WTC11 (cell line): ENCODE data around the gene FOXJ2. TPM values are rescaled to one million over a fixed set of nuclear protein-coding genes. Genes with fewer than 3 reads are reported as not detected.

Source experiments
- ATAC-seq: fragments of 200-7000 bp; cut with Tn5 transposase; 2 replicates; pipeline ENCODE4 v1.10.0; 2021; ENCODE audit warnings: mild to moderate bottlenecking, moderate library complexity
- CTCF ChIA-PET: fragments of 300-600 bp; sonication (Branson Sonifier 250); formaldehyde crosslinking; loops from one replicate; lab custom pipeline; 2021; ENCODE audit warnings: antibody characterized with exemption; lab: Charles Lee
- POLR2A ChIA-PET: fragments of 350-600 bp; sonication (Branson Sonifier 250); formaldehyde crosslinking; loops from one replicate; lab custom pipeline; 2021; ENCODE audit warnings: antibody characterized with exemption; lab: Charles Lee
- DNase-seq: peaks from one replicate; pipeline ENCODE4 v3.0.0; 2021; ENCODE audit warnings: low spot score
- H3K27ac Mint-ChIP-seq: 2 replicates; pipeline ENCODE4 v1.8.0; 2021; ENCODE audit warnings: mixed read lengths
- H3K27me3 Mint-ChIP-seq: 2 replicates; pipeline ENCODE4 v1.8.0; 2021; ENCODE audit warnings: low read depth, mild to moderate bottlenecking, moderate library complexity, mixed read lengths
- H3K36me3 Mint-ChIP-seq: 2 replicates; pipeline ENCODE4 v1.8.0; 2021; ENCODE audit warnings: mixed read lengths
- H3K4me1 Mint-ChIP-seq: 2 replicates; pipeline ENCODE4 v1.8.0; 2022; ENCODE audit warnings: mixed read lengths
- H3K4me3 Mint-ChIP-seq: 2 replicates; pipeline ENCODE4 v1.8.0; 2021; ENCODE audit warnings: mild to moderate bottlenecking, moderate library complexity, mixed read lengths
- H3K9me3 Mint-ChIP-seq: 2 replicates; pipeline ENCODE4 v1.8.0; 2021; ENCODE audit warnings: mixed read lengths
- CREB1 ChIP-seq: sonication (generic); formaldehyde crosslinking; IDR thresholded peaks from 2 replicates; pipeline ENCODE4 v1.8.0; 2023; ENCODE audit warnings: mild to moderate bottlenecking, missing genetic modification reagents
- ELF4 ChIP-seq: sonication (generic); formaldehyde crosslinking; IDR thresholded peaks from 2 replicates; pipeline ENCODE4 v1.8.1; 2022; ENCODE audit warnings: low read depth, mild to moderate bottlenecking, moderate library complexity, missing genetic modification reagents
- EMX1 ChIP-seq: fragments of 250-450 bp; sonication (Bioruptor Pico); IDR thresholded peaks from 2 replicates; pipeline ENCODE4 v1.8.0; 2021; ENCODE audit warnings: mild to moderate bottlenecking
- IRF2 ChIP-seq: sonication (generic); formaldehyde crosslinking; IDR thresholded peaks from 2 replicates; pipeline ENCODE4 v1.8.0; 2022; ENCODE audit warnings: low read depth, missing genetic modification reagents, borderline replicate concordance
- JAZF1 ChIP-seq: fragments of 250-450 bp; sonication (Bioruptor Pico); IDR thresholded peaks from 2 replicates; pipeline ENCODE4 v1.9.0; 2021; ENCODE audit warnings: moderate library complexity, mild to moderate bottlenecking, inconsistent platforms
- NR2C2 ChIP-seq: sonication (generic); formaldehyde crosslinking; IDR thresholded peaks from 2 replicates; pipeline ENCODE4 v1.8.0; 2022; ENCODE audit warnings: mild to moderate bottlenecking, missing genetic modification reagents
- SOX15 ChIP-seq: fragments of 250-450 bp; sonication (Bioruptor Pico); IDR thresholded peaks from 2 replicates; pipeline ENCODE4 v1.9.0; 2021; ENCODE audit warnings: mild to moderate bottlenecking
- TEAD1 ChIP-seq: sonication (generic); formaldehyde crosslinking; IDR thresholded peaks from 2 replicates; pipeline ENCODE4 v1.8.0; 2022; ENCODE audit warnings: mild to moderate bottlenecking, missing genetic modification reagents
- ZNF219 ChIP-seq: sonication (generic); formaldehyde crosslinking; IDR thresholded peaks from 2 replicates; pipeline ENCODE4 v1.8.0; 2023; ENCODE audit warnings: missing genetic modification reagents, mild to moderate bottlenecking, borderline replicate concordance
- ZNF263 ChIP-seq: sonication (generic); formaldehyde crosslinking; IDR thresholded peaks from 2 replicates; pipeline ENCODE4 v1.8.1; 2022; ENCODE audit warnings: low read depth, mild to moderate bottlenecking, moderate library complexity, missing genetic modification reagents
- ZNF671 ChIP-seq: fragments of 250-450 bp; sonication (Bioruptor Pico); IDR thresholded peaks from 2 replicates; pipeline ENCODE4 v1.8.0; 2021; ENCODE audit warnings: mild to moderate bottlenecking
- total RNA-seq: library from RNA; stranded (reverse); gene quantifications from 3 replicates; pipeline ENCODE4 v1.2.3, GENCODE V29; 2021
- TF ChIP-seq, protein P1 (sequence below): sonication (generic); formaldehyde crosslinking; IDR thresholded peaks from 2 replicates; pipeline ENCODE4 v1.8.1; 2022; ENCODE audit warnings: mild to moderate bottlenecking, moderate library complexity, missing genetic modification reagents
- TF ChIP-seq, protein P2 (sequence below): fragments of 250-450 bp; sonication (Bioruptor Pico); conservative IDR thresholded peaks from 2 replicates; pipeline ENCODE4 v1.9.0; 2021; ENCODE audit warnings: mild to moderate bottlenecking
- TF ChIP-seq, protein P3 (sequence below): sonication (generic); formaldehyde crosslinking; IDR thresholded peaks from 2 replicates; pipeline ENCODE4 v1.8.1; 2022; ENCODE audit warnings: low read depth, missing genetic modification reagents, borderline replicate concordance
- TF ChIP-seq, protein P4 (sequence below): fragments of 200-600 bp; IDR thresholded peaks from 2 replicates; pipeline ENCODE4 v1.8.0; 2022; ENCODE audit warnings: antibody characterized with exemption
- TF ChIP-seq, protein P5 (sequence below): sonication (generic); formaldehyde crosslinking; IDR thresholded peaks from 2 replicates; pipeline ENCODE4 v1.8.1; 2023; ENCODE audit warnings: mild to moderate bottlenecking, missing genetic modification reagents, moderate library complexity
- TF ChIP-seq, protein P6 (sequence below): sonication (generic); formaldehyde crosslinking; conservative IDR thresholded peaks from 2 replicates; pipeline ENCODE4 v1.8.1; 2023; ENCODE audit warnings: mild to moderate bottlenecking, low read depth, missing genetic modification reagents, moderate library complexity
- TF ChIP-seq, protein P7 (sequence below): fragments of 250-450 bp; sonication (Bioruptor Pico); IDR thresholded peaks from 2 replicates; pipeline ENCODE4 v1.9.0; 2021; ENCODE audit warnings: moderate library complexity, mild to moderate bottlenecking, inconsistent platforms, borderline replicate concordance
- TF ChIP-seq, protein P8 (sequence below): sonication (generic); formaldehyde crosslinking; IDR thresholded peaks from 2 replicates; pipeline ENCODE4 v1.8.1; 2023; ENCODE audit warnings: mild to moderate bottlenecking, missing genetic modification reagents, moderate library complexity
- TF ChIP-seq, protein P9 (sequence below): sonication (generic); formaldehyde crosslinking; IDR thresholded peaks from 2 replicates; pipeline ENCODE4 v1.8.1; 2023; ENCODE audit warnings: mild to moderate bottlenecking, moderate library complexity, missing genetic modification reagents

FOXJ2 gene
- total RNA-seq, 1 experiment from 2014 or later, result 12.7 TPM

DNA sequence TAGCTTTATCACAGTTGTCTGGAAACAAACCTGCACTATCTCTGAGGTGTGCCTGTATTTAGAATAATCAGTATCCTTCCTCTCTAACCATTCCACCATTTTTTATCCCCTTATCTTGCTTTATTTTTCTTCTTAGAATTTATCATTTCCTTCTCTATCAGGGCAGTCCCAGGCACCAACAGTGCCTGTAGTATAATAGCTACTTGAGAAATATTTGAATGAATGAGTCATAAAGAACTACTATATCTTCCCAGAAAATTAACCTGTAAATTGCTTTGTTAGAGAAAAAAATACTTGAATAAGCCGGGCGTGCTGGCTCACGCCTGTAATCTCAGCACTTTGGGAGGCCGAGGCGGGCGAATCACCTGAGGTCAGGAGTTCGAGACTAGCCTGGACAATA is 21.2 kb upstream of the FOXJ2 start:
- TF ChIP-seq, protein P1, sequence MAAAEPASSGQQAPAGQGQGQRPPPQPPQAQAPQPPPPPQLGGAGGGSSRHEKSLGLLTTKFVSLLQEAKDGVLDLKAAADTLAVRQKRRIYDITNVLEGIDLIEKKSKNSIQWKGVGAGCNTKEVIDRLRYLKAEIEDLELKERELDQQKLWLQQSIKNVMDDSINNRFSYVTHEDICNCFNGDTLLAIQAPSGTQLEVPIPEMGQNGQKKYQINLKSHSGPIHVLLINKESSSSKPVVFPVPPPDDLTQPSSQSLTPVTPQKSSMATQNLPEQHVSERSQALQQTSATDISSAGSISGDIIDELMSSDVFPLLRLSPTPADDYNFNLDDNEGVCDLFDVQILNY (CRISPR knock-in tag), result no peak
- TF ChIP-seq, protein P2, sequence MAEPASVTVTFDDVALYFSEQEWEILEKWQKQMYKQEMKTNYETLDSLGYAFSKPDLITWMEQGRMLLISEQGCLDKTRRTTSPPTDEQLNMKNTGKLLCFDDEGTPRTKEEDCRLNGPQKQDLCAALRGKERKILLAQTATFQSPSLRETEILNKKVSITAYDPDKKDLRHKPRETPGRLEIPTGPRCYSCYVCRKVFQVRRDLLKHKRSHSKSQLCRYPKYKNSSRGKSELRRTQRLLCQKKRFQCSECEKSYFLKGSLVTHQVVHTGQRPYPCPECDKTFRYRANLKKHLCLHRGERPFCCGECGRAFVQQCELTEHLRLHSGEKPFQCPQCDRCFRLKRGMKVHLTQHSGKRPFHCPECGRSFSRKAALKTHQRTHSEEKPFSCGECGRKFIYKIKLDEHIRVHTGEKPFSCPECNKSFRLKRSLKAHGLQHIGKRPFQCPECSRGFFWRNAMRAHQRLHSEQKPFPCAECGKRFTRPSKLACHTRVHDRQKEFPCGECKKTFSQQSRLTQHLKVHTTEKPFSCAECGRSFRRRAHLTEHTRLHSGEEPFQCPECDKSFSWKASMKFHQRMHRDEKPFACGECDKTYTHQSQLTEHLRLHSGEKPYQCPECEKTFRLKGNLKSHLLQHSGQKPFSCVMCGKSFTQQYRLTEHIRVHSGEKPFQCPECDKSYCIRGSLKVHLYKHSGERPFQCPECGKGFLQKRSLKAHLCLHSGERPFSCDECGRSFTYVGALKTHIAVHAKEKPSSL, result no peak
- TF ChIP-seq, protein P3, sequence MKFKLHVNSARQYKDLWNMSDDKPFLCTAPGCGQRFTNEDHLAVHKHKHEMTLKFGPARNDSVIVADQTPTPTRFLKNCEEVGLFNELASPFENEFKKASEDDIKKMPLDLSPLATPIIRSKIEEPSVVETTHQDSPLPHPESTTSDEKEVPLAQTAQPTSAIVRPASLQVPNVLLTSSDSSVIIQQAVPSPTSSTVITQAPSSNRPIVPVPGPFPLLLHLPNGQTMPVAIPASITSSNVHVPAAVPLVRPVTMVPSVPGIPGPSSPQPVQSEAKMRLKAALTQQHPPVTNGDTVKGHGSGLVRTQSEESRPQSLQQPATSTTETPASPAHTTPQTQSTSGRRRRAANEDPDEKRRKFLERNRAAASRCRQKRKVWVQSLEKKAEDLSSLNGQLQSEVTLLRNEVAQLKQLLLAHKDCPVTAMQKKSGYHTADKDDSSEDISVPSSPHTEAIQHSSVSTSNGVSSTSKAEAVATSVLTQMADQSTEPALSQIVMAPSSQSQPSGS, result no peak
- TF ChIP-seq TEAD1 (CRISPR knock-in tag), result no peak
- no peak for TF ChIP-seq ZNF671 (CRISPR knock-in tag)
- no peak for TF ChIP-seq ELF4
- TF ChIP-seq, protein P4, sequence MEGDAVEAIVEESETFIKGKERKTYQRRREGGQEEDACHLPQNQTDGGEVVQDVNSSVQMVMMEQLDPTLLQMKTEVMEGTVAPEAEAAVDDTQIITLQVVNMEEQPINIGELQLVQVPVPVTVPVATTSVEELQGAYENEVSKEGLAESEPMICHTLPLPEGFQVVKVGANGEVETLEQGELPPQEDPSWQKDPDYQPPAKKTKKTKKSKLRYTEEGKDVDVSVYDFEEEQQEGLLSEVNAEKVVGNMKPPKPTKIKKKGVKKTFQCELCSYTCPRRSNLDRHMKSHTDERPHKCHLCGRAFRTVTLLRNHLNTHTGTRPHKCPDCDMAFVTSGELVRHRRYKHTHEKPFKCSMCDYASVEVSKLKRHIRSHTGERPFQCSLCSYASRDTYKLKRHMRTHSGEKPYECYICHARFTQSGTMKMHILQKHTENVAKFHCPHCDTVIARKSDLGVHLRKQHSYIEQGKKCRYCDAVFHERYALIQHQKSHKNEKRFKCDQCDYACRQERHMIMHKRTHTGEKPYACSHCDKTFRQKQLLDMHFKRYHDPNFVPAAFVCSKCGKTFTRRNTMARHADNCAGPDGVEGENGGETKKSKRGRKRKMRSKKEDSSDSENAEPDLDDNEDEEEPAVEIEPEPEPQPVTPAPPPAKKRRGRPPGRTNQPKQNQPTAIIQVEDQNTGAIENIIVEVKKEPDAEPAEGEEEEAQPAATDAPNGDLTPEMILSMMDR, result no peak
- no peak for TF ChIP-seq ZNF219 (CRISPR knock-in tag)
- TF ChIP-seq, protein P5, sequence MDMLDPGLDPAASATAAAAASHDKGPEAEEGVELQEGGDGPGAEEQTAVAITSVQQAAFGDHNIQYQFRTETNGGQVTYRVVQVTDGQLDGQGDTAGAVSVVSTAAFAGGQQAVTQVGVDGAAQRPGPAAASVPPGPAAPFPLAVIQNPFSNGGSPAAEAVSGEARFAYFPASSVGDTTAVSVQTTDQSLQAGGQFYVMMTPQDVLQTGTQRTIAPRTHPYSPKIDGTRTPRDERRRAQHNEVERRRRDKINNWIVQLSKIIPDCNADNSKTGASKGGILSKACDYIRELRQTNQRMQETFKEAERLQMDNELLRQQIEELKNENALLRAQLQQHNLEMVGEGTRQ (CRISPR knock-in tag), result no peak
- TF ChIP-seq, all 79 proteins: peak for 0
- Mint-ChIP-seq H3K27me3 (no peaks in the 10 kb centered on the region), H3K4me3 (no peak overlapping the region), H3K36me3 (peaks cover 14% of the 10 kb centered on the region), H3K27ac (no peak overlapping the region), H3K9me3 (peaks cover 4% of the 10 kb centered on the region), H3K4me1 (no peaks in the 10 kb centered on the region)
- DNase-seq, result no peak
- ChIA-PET CTCF (no interaction called here), POLR2A (no interaction called here)
- no peak for ATAC-seq

DNA sequence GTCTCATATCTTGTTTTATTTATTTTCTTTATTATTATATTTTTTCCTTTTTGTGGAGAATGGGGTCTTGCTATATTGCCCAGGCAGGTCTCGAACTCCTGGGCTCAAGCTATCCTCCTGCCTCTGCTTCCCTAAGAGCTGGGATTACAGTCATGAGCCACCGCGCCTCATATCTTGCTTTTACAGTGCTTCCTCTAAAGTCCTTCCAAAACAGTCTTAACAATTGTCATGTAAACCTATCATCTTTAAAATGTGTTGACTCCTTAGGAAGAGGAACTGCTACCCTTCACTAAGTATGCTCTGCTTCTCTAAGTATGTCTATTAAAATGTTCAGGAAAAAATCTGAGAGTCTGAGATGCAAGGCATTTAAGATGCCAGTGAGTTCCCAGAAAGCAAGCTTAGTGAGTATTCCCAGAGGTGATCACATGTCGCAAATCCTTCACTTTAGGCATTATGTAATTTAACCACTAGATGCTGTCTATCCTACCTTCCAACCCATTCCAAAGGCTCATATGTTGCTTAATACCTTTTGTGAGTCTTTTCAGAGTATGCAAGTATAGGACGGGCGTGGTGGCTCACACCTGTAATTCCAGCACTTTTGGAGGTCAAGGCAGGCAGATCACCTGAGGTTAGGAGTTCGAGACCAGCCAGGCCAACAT is 19.7 kb upstream of the FOXJ2 start:
- POLR2A ChIA-PET, result no interaction called here
- H3K9me3 Mint-ChIP-seq, result peaks cover 4% of the 10 kb centered on the region
- DNase-seq, result no peak
- TF ChIP-seq JAZF1 (CRISPR knock-in tag), result no peak
- TF ChIP-seq, protein P6, sequence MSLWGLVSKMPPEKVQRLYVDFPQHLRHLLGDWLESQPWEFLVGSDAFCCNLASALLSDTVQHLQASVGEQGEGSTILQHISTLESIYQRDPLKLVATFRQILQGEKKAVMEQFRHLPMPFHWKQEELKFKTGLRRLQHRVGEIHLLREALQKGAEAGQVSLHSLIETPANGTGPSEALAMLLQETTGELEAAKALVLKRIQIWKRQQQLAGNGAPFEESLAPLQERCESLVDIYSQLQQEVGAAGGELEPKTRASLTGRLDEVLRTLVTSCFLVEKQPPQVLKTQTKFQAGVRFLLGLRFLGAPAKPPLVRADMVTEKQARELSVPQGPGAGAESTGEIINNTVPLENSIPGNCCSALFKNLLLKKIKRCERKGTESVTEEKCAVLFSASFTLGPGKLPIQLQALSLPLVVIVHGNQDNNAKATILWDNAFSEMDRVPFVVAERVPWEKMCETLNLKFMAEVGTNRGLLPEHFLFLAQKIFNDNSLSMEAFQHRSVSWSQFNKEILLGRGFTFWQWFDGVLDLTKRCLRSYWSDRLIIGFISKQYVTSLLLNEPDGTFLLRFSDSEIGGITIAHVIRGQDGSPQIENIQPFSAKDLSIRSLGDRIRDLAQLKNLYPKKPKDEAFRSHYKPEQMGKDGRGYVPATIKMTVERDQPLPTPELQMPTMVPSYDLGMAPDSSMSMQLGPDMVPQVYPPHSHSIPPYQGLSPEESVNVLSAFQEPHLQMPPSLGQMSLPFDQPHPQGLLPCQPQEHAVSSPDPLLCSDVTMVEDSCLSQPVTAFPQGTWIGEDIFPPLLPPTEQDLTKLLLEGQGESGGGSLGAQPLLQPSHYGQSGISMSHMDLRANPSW (CRISPR knock-in tag), result no peak
- TF ChIP-seq ZNF671 (CRISPR knock-in tag), result no peak
- TF ChIP-seq CREB1 (CRISPR knock-in tag), result no peak
- TF ChIP-seq EMX1 (CRISPR knock-in tag), result no peak
- TF ChIP-seq, protein P7, sequence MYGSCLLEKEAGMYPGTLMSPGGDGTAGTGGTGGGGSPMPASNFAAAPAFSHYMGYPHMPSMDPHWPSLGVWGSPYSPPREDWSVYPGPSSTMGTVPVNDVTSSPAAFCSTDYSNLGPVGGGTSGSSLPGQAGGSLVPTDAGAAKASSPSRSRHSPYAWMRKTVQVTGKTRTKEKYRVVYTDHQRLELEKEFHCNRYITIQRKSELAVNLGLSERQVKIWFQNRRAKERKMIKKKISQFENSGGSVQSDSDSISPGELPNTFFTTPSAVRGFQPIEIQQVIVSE, result no peak
- no peak for TF ChIP-seq ZNF263 (CRISPR knock-in tag)
- TF ChIP-seq, protein P8, sequence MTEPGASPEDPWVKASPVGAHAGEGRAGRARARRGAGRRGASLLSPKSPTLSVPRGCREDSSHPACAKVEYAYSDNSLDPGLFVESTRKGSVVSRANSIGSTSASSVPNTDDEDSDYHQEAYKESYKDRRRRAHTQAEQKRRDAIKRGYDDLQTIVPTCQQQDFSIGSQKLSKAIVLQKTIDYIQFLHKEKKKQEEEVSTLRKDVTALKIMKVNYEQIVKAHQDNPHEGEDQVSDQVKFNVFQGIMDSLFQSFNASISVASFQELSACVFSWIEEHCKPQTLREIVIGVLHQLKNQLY (CRISPR knock-in tag), result no peak
- TF ChIP-seq, protein P9, sequence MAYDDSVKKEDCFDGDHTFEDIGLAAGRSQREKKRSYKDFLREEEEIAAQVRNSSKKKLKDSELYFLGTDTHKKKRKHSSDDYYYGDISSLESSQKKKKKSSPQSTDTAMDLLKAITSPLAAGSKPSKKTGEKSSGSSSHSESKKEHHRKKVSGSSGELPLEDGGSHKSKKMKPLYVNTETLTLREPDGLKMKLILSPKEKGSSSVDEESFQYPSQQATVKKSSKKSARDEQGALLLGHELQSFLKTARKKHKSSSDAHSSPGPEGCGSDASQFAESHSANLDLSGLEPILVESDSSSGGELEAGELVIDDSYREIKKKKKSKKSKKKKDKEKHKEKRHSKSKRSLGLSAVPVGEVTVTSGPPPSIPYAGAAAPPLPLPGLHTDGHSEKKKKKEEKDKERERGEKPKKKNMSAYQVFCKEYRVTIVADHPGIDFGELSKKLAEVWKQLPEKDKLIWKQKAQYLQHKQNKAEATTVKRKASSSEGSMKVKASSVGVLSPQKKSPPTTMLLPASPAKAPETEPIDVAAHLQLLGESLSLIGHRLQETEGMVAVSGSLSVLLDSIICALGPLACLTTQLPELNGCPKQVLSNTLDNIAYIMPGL (CRISPR knock-in tag), result no peak
- no peak for TF ChIP-seq IRF2 (CRISPR knock-in tag)
- TF ChIP-seq NR2C2 (CRISPR knock-in tag), result no peak
- TF ChIP-seq SOX15 (CRISPR knock-in tag), result no peak

More for the DNA sequence above, 19.7 kb upstream of the FOXJ2 start:
- Mint-ChIP-seq H3K4me3 (no peak overlapping the region), H3K27ac (no peak overlapping the region), H3K4me1 (peaks cover 8% of the 10 kb centered on the region; the same call in 1 of the 2 replicates), H3K36me3 (peaks cover 14% of the 10 kb centered on the region), H3K27me3 (no peaks in the 10 kb centered on the region)
- ATAC-seq, result no peak
- CTCF ChIA-PET, result no interaction called here
